Measurements from ENCODE around the gene KIF26B. TPM values are rescaled to one million over a fixed set of nuclear protein-coding genes. Genes with fewer than 3 reads are reported as not detected.

The KIF26B gene
- polyA plus RNA-seq, 6 donors from 2014 or later = 0.01 to 0.04 TPM; not detected in 4

DNA sequence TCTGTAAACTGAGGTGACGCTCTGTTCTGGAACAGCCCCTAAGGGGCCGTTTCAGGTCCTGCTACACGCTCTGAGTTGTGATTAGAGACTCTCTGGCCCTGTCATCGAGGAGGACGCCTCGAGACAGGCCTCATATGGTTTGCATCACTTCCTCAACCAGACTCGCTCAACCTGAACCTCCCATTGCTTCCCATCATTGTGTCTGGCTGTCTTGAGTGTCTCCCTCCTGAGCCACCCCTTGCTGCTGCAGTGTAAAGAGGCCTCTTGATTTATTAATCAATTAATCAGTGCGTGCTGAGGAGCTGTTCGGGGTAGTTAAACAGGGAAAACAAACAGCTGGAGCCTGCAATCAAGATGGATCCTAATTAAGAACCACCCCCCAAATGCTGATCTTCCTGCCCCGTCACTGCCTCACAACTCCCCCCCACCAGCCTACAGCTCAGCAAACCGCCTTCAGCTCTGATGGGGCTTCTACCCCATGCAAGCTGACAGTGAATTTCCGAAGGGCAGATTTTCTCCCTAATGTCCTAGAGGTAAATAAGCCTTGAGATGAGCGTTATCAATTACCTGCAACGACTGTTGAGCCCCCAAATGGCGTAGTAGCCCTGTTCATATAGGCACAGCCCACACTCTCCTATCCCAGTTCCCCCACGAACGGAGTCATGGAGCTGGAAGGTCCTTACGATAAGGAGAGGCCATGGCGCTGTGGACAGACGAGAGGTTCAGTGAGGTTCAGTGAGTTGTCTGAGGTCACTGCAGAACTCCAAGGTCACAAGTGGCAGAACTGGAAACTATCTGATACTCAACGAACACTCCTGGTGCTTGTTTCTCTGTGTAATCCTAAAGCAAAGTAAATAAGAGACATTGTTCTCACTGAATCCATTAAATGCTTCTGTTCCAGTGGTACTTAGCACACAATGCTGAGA lies 210.6 kb downstream of the KIF26B start:
- DNase-seq = no peak
- ATAC-seq (ENCODE audit: low read depth in 2 of 2) = no peak
- H3K9me3 Mint-ChIP-seq = peaks cover 0 to 2% (median 0%) of the 10 kb centered on the region in 7 donors
- no peaks in the 10 kb centered on the region for H3K36me3 Mint-ChIP-seq
- no peaks in the 10 kb centered on the region for H3K4me1 Mint-ChIP-seq
- no peaks in the 10 kb centered on the region for H3K27me3 Mint-ChIP-seq
- no peak overlapping the region for H3K4me3 Mint-ChIP-seq
- no peak overlapping the region for H3K27ac Mint-ChIP-seq

DNA sequence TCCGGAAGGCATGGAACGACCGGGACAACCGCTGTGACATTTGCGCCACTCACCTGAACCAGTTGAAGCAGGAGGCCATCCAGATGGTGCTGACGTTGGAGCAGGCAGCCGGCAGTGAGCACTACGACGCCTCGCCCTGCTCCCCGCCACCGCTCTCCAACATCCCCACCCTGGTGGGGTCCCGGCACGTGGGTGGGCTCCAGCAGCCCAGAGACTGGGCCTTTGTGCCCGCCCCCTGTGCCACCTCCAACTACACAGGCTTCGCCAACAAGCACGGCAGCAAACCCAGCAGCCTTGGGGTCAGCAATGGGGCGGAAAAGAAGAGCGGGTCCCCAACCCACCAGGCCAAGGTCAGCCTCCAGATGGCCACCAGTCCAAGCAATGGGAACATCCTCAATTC lies 212.1 kb downstream of the KIF26B start:
- DNase-seq = no peak
- Mint-ChIP-seq H3K9me3 (no peaks in the 10 kb centered on the region), H3K36me3 (no peaks in the 10 kb centered on the region), H3K4me3 (no peak overlapping the region), H3K4me1 (no peaks in the 10 kb centered on the region), H3K27ac (no peak overlapping the region), H3K27me3 (no peaks in the 10 kb centered on the region)
- ATAC-seq (ENCODE audit: low read depth in 2 of 2) = no peak

DNA sequence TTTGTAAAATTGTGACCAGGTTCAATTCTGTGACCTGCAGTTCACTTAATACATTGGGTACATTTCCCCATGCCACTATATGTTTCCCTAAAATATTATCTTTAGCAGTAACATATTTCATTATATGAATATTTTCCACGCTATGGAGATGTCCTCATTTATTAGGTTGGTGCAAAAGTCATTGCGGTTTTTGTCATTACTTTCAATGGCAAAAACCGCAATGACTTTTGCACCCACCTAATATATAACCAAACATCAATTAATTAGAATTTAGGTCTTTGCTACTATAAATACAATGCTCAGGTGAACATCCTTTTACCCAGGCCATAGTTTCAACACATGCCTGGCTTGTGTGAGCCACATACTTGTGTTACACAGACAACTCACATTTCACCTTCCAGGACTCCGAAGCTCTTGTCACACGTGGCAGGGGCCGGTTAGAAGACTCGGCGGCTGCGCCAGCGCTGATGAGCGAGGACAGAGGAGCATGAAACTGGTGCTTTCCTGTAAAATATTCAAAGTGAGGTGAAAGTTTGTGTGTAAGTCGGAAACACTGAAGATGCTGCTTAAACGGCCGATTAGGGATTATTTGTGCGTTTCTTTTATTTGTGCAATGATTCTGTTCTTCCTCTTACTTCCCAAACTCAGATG lies 215.5 kb downstream of the KIF26B start:
- H3K27me3 Mint-ChIP-seq = peaks cover 0 to 10% (median 7%) of the 10 kb centered on the region in 3 donors
- H3K36me3 Mint-ChIP-seq = no peaks in the 10 kb centered on the region
- H3K9me3 Mint-ChIP-seq = no peaks in the 10 kb centered on the region
- no peaks in the 10 kb centered on the region for H3K4me1 Mint-ChIP-seq
- H3K4me3 Mint-ChIP-seq = no peak overlapping the region
- ATAC-seq (ENCODE audit: low read depth in 2 of 2) = no peak
- no peak overlapping the region for H3K27ac Mint-ChIP-seq
- DNase-seq = no peak

DNA sequence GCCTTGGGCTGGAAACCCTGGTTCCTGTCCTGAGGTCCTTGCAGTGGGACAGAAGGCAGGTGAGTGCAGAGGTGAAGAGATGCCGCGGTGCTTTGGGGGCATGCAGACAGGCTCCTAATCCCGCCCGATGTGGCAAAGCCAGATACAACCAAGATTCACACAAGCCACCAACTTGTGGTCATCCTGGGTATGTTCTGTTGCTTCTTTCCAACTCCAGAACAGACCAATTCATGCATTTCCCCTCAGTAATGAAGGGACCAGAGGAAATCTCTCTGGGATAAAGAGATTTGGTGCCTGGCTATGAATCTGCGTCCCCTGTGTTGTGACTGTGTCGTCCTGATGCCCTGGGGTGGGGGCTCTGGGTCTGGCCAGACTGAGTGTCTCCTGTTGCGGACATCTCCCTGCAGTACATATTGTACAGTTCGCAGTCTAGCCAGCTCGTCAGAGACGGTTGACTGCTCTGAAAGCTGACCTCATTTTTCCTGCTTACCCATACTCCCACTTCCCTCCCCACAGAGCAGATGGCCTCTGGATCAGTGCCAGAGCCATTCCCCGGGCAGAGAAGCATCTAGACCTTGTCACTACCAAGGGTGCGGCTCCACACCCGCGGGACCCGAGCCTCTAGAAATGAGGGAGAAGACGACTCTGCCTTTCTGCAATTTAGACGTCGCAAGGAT lies 216.3 kb downstream of the KIF26B start:
- DNase-seq (no peak), ATAC-seq (ENCODE audit: low read depth in 2 of 2) (no peak)
- Mint-ChIP-seq H3K4me1 (no peaks in the 10 kb centered on the region), H3K4me3 (no peak overlapping the region), H3K36me3 (no peaks in the 10 kb centered on the region), H3K9me3 (no peaks in the 10 kb centered on the region), H3K27ac (no peak overlapping the region), H3K27me3 (peaks cover 0 to 10% (median 7%) of the 10 kb centered on the region in 3 donors)

DNA sequence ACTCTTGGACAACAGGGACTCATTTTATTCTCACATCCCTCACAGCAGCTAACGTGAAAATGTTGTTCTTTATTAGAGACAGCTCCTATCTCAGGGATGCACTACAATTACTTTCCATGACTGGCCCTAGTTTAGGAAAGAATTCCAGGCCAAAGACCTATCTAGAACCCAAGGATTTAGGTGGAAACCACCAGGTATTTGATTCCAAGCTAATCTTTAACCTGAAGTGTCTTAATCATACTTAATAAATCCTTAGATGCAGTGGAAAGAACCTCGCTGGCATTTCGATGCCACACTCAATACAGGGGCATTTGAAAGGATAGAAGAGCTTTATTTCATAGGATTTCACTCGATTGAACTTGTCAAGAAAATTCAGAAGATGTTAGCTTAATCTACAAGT lies 218.3 kb downstream of the KIF26B start:
- no peak overlapping the region for H3K27ac Mint-ChIP-seq
- H3K27me3 Mint-ChIP-seq = peaks cover 0 to 10% (median 7%) of the 10 kb centered on the region in 3 donors
- no peaks in the 10 kb centered on the region for H3K9me3 Mint-ChIP-seq
- no peak for ATAC-seq (ENCODE audit: low read depth in 2 of 2)
- no peaks in the 10 kb centered on the region for H3K4me1 Mint-ChIP-seq
- DNase-seq = no peak
- no peaks in the 10 kb centered on the region for H3K36me3 Mint-ChIP-seq
- H3K4me3 Mint-ChIP-seq = no peak overlapping the region

DNA sequence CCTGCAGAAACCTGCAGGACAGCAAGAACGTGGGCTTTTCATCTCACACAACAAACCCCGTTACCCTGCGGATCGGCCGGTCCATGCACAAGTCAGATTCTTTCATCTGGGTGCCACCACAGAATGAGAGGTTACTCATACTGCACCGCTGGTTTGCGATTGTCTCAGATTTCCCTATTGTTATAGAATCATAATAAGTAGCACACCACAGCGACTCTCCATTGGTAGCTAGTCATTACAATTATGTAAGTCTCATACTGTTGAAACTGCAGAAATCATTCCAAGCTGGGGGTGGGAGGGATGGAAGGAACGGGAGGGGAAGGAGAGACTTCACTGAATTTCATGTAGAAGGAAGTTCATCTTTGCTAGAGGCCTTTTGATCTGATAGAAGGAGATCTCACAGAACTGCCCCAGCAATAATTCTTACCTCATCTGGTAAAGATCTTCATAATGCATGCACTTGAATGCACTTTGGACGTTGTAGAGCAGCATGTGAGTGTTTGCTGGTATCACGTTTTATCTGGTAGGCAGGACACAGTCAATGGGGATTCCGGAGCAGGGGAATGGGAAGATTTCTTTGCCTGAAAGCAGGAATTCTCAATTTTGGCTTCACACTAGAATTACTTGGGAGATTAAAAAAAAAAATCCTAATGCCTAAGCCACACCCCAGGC lies 221.1 kb downstream of the KIF26B start:
- Mint-ChIP-seq H3K27me3 (peaks cover 0 to 10% (median 7%) of the 10 kb centered on the region in 3 donors), H3K9me3 (no peaks in the 10 kb centered on the region), H3K4me1 (no peaks in the 10 kb centered on the region), H3K27ac (no peak overlapping the region), H3K4me3 (no peak overlapping the region), H3K36me3 (no peaks in the 10 kb centered on the region)
- DNase-seq (no peak), ATAC-seq (ENCODE audit: low read depth in 2 of 2) (no peak)

DNA sequence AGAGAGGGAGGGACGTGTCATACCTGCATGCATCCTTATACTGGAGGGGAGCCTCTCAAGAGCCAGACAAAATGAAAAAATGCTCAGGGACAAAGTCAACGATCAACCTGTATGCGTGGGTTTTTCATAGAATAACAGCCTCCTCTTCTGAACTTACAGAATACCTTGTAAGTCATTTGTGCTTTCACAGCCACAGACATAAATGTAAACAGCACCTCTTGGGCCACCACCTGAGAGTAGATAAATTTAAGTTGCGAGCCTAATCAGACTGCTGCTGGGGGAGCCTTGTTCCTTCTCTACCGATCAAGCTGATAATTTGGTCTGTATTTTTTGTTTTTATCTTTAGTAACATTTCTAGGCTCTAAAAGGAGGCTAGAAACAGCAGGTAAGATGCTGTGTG lies 223.1 kb downstream of the KIF26B start:
- H3K27me3 Mint-ChIP-seq = peaks cover 0 to 7% (median 4%) of the 10 kb centered on the region in 3 donors
- DNase-seq (no peak), ATAC-seq (ENCODE audit: low read depth in 2 of 2) (no peak)
- no peaks in the 10 kb centered on the region for H3K36me3 Mint-ChIP-seq
- no peak overlapping the region for H3K27ac Mint-ChIP-seq
- H3K4me3 Mint-ChIP-seq = no peak overlapping the region
- no peaks in the 10 kb centered on the region for H3K4me1 Mint-ChIP-seq
- no peaks in the 10 kb centered on the region for H3K9me3 Mint-ChIP-seq

DNA sequence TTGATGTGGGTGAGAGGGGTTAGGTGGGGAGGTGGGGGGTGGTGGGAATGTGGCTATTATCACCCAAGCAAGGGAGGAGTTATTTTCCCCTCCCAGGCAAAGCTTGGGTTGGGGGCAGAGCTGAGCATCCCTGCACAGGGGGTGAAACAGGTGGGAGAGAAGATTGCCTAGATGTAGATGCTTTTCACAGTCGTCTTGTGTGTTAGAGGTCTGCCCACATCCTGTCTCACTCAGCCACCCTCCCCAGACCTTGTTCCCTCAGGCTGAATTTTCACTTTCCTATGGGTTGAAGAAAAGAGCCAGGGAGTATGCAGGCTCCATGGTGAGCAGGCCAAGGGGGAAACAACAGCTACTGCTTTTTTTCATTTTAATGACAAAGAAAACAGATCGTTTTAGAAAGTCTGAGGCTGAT lies 223.5 kb downstream of the KIF26B start:
- no peak overlapping the region for H3K27ac Mint-ChIP-seq
- no peak overlapping the region for H3K4me3 Mint-ChIP-seq
- no peaks in the 10 kb centered on the region for H3K9me3 Mint-ChIP-seq
- H3K27me3 Mint-ChIP-seq = peaks cover 0 to 7% (median 0%) of the 10 kb centered on the region in 3 donors
- ATAC-seq (ENCODE audit: low read depth in 2 of 2) (no peak), DNase-seq (no peak)
- H3K4me1 Mint-ChIP-seq = no peaks in the 10 kb centered on the region
- H3K36me3 Mint-ChIP-seq = no peaks in the 10 kb centered on the region

DNA sequence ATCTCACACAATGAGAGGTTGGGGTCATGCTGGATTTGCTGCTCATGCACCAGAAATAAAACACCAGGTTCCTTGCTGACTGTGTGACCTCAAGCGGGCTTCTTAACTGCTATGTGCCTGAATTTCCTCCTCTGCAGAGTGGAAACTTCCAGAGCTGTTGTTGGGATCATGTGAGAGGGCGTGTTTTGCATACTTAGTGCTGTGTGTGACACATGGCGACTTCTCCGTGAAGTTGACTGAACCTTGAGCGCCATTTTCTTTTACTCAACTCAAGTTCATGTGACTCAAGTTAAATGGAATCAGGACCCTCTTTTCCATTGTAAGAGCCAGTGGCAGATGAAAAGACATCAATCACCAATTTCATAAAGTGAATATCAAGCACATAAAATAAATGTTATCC lies 224.0 kb downstream of the KIF26B start:
- Mint-ChIP-seq H3K4me3 (no peak overlapping the region), H3K9me3 (no peaks in the 10 kb centered on the region), H3K27me3 (peaks cover 0 to 7% (median 0%) of the 10 kb centered on the region in 3 donors), H3K27ac (no peak overlapping the region), H3K36me3 (no peaks in the 10 kb centered on the region), H3K4me1 (no peaks in the 10 kb centered on the region)
- ATAC-seq (ENCODE audit: low read depth in 2 of 2) = no peak
- no peak for DNase-seq

DNA sequence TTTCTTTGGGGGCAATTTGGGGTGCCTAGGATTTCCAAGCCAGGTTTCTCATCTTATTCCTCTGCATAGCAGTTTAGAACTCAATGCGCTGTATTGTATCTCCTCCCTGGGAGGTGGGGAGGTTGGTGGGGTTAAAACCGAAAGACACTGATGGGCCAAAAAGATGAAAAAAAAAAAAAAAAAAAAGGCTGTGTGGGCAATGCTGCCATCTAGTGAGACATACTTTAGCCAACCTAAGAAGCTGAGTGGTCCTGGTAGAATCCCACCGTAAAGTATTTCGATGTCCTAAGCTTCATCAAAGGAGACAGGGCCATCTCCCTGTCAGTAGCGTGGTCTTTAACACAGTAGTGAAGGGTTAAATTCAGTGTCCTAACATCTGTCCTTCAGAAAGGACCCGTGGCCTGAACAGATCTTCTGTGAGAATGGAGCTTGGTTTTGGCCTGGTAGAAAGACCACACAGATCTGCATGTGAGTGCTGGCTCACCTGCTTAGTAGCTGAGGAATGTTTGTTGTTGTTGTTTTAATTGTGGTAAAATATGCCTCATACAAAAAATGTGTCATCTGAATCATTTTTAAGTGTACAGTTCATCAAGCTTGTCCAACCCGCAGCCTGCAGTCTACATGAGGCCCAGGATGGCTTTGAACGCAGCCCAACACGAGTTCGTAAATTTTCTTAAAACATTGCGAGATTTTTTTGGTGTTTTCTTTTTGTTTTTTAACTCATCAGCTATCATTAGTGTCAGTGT lies 226.2 kb downstream of the KIF26B start:
- Mint-ChIP-seq H3K27me3 (peaks cover 6 to 13% (median 10%) of the 10 kb centered on the region in 3 donors), H3K9me3 (no peaks in the 10 kb centered on the region), H3K27ac (no peak overlapping the region), H3K36me3 (no peaks in the 10 kb centered on the region), H3K4me1 (no peaks in the 10 kb centered on the region), H3K4me3 (no peak overlapping the region)
- ATAC-seq (ENCODE audit: low read depth in 2 of 2) = no peak
- no peak for DNase-seq

DNA sequence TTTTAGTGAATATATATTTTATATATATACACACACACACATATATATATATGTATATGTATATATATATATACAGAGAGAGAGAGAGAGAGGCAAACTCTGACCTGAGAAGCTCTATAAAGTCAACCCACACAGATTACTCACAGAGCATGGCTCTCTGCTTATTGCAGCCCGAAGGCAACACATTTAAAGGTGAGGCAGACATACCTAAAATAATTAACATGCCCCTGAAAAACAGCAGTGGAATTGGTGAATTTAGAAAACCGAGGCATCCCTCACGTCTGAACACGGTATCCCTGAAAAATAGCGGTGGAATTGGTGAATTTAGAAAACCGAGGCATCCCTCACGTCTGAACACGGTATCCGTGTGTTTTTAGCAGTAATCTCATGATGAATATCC lies 228.2 kb downstream of the KIF26B start:
- H3K36me3 Mint-ChIP-seq = no peaks in the 10 kb centered on the region
- H3K4me3 Mint-ChIP-seq = no peak overlapping the region
- no peak for ATAC-seq (ENCODE audit: low read depth in 2 of 2)
- H3K27ac Mint-ChIP-seq = no peak overlapping the region
- peaks cover 6 to 15% (median 13%) of the 10 kb centered on the region in 3 donors for H3K27me3 Mint-ChIP-seq
- DNase-seq = no peak
- no peaks in the 10 kb centered on the region for H3K9me3 Mint-ChIP-seq
- H3K4me1 Mint-ChIP-seq = no peaks in the 10 kb centered on the region

DNA sequence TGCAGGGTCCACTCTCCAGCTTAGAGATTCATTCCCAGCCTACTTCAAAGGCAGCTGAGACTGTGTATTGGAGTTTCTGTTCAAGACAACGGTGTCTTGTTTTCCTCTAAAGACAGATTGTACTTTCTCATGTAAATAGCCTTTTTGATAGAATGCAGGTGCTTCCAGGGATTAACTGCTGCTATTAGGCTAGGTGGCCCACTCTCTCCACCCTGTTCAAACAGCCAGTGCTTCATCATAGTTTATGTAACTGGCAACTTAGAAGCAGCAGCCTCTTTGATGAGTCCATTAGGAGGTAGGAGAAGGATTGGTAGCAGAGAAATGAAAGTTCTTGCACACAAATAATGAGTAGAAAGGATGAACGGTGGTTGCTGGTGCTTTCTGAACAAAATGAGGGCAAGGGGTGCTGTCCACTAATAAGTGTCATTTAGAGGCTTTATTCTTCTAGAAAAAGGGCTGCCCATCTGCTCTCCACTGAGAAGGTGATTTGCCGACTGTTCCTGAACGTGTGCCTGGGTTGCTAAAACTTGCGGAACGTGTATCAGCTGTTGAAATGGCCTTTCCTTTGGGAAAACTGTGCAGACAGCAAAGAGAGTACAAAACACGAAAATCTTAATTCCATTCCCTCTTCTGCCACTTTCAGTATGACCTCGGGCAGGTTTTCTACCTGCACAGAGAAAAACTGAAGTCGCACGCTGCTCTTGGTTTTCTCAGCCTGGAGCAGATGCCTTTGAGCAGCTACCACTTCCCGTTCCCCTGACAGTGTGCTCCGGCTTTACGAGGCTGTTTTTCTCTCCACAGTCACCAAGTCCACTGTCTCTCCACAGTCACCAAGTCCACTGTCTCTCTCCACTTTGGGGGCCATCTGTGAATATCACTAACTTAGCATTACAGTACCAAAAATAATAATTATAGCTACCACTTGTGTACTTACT lies 228.9 kb downstream of the KIF26B start:
- no peaks in the 10 kb centered on the region for H3K9me3 Mint-ChIP-seq
- no peak overlapping the region for H3K4me3 Mint-ChIP-seq
- no peaks in the 10 kb centered on the region for H3K4me1 Mint-ChIP-seq
- ATAC-seq (ENCODE audit: low read depth in 2 of 2) (no peak), DNase-seq (no peak)
- peaks cover 6 to 15% (median 13%) of the 10 kb centered on the region in 3 donors for H3K27me3 Mint-ChIP-seq
- no peak overlapping the region for H3K27ac Mint-ChIP-seq
- no peaks in the 10 kb centered on the region for H3K36me3 Mint-ChIP-seq

All from naive B cell (primary cell).